Naive thymus-derived CD8-positive, alpha-beta T cell (primary cell): ENCODE results near the gene B9D1. TPM values are rescaled to one million over a fixed set of nuclear protein-coding genes. Genes with fewer than 3 reads are reported as not detected.

ENCODE experiments used
- ATAC-seq, 2 donors: fragments of 150-1000 bp; cut with Tn5 transposase in 1 of 2; sonication (Bioruptor Pico), chemical (Tn5 transposase) in 1 of 2; 1 replicate in 1 of 2; 2 replicates in 1 of 2; pipeline ENCODE4 v1.10.0; 2021; ENCODE audit warnings: mild to moderate bottlenecking in 2 of 2, moderate library complexity in 2 of 2
- POLR2A ChIA-PET: fragments of 350-600 bp; sonication (Branson Sonifier 250); formaldehyde crosslinking; loops from one replicate; lab custom pipeline; 2021; ENCODE audit warnings: antibody characterized with exemption; lab: Charles Lee
- DNase-seq, 10 donors: peaks; one replicate each; pipeline versions ENCODE4 v3.0.0 to v3.0.0-alpha.2; 2020 to 2022
- H3K27ac Mint-ChIP-seq, 10 donors: one replicate each; pipeline ENCODE4 v1.8.0; 2020 to 2022; ENCODE audit warnings: mild to moderate bottlenecking in 10 of 10, mixed read lengths in 10 of 10, moderate library complexity in 4 of 10, inconsistent platforms in 1 of 10
- H3K27me3 Mint-ChIP-seq, 5 donors: one replicate each; pipeline ENCODE4 v1.8.0; 2021 to 2022; ENCODE audit warnings: mixed read lengths in 5 of 5
- H3K36me3 Mint-ChIP-seq, 3 donors: one replicate each; pipeline ENCODE4 v1.8.0; 2020 to 2022; ENCODE audit warnings: mixed read lengths in 3 of 3, mild to moderate bottlenecking in 2 of 3, inconsistent platforms in 1 of 3
- H3K4me1 Mint-ChIP-seq, 4 donors: one replicate each; pipeline ENCODE4 v1.8.0; 2021 to 2022; ENCODE audit warnings: mixed read lengths in 4 of 4
- H3K4me3 Mint-ChIP-seq, 10 donors: one replicate each; pipeline ENCODE4 v1.8.0; 2020 to 2022; ENCODE audit warnings: mild to moderate bottlenecking in 10 of 10, mixed read lengths in 10 of 10, moderate library complexity in 6 of 10, inconsistent platforms in 1 of 10
- H3K9me3 Mint-ChIP-seq, 9 donors: one replicate each; pipeline ENCODE4 v1.8.0; 2020 to 2022; ENCODE audit warnings: mixed read lengths in 9 of 9, mild to moderate bottlenecking in 3 of 9, inconsistent platforms in 1 of 9, moderate library complexity in 1 of 9
- polyA plus RNA-seq, 3 donors: library from polyadenylated mRNA; unstranded; fragments of 300-500 nt; fragmentation: Illumina TruSeq; gene quantifications; one replicate each; pipeline ENCODE4 v1.2.3, GENCODE V29; 2021
- total RNA-seq, 8 experiments: library from RNA in 2 of 8; stranded (reverse) in 2 of 8; gene quantifications; one replicate each; pipeline ENCODE4 v1.2.3 and lab custom pipeline; 2021 to 2026

B9D1 gene
- total and polyA plus RNA-seq, 5 experiments from 2014 or later = 0.75 to 3.1 (median 1.8) TPM

DNA sequence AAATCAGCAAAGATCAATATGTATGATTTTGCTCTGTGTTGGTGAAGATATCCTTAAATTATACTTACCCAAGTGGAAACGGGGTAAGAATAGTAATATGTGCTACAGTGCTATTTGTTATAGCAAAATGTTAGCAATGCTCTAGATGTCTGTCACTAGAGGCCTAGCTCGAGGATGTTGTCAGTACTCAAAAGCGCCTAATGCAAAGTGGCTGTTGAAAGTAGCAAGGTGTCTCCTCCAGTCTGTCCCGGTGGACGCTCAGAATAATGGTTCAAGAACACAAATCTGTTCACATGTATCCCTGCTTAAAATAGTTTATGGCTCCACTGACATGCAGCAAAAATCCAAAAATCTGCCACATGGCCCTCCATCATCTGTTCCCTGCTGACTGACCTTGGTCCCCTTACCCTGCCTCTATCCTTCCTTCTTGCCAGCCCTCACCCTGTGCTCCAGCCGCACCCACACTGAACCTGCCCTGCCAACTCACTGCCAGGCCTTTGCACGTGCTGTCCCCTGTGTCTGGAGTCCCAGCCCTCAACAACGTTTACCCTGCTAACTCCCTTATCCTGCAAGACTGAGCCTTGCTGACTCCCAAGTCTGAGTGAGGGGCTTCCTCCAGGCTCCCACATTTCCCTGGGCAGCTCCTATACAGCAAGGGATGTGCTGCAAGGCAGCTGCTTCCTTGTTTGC, 38.9 kb upstream of the B9D1 start:
- POLR2A ChIA-PET = no interaction called here
- Mint-ChIP-seq H3K36me3 (peaks cover 0 to 2% (median 0%) of the 10 kb centered on the region in 3 donors), H3K9me3 (peaks cover 0 to 2% (median 0%) of the 10 kb centered on the region in 9 donors), H3K27ac (no peak overlapping the region), H3K4me3 (no peak overlapping the region), H3K4me1 (peaks cover 0 to 5% (median 0%) of the 10 kb centered on the region in 4 donors), H3K27me3 (peaks cover 3 to 21% (median 4%) of the 10 kb centered on the region in 5 donors)
- ATAC-seq = no peak
- DNase-seq = no peak

- POLR2A ChIA-PET = no interaction called here
- H3K4me3 Mint-ChIP-seq = no peak overlapping the region
- peaks cover 3 to 21% (median 5%) of the 10 kb centered on the region in 5 donors for H3K27me3 Mint-ChIP-seq
- H3K36me3 Mint-ChIP-seq = peaks cover 0 to 2% (median 0%) of the 10 kb centered on the region in 3 donors
- H3K27ac Mint-ChIP-seq = no peak overlapping the region
- DNase-seq (no peak), ATAC-seq (no peak)
- peaks cover 0 to 2% (median 0%) of the 10 kb centered on the region in 9 donors for H3K9me3 Mint-ChIP-seq
- peaks cover 0 to 5% (median 0%) of the 10 kb centered on the region in 4 donors for H3K4me1 Mint-ChIP-seq
Observed at GRCh38 chr17:19399750-19400450, 37.4 kb upstream of the B9D1 start.

- POLR2A ChIA-PET = interaction anchor here (1.9 kb wide), 1 partner anchor 21 kb away, joined by 7 read pairs; no protein-coding TSS in a partner anchor
- no peak overlapping the region for H3K4me3 Mint-ChIP-seq
- no peak for ATAC-seq
- peaks cover under 1 to 21% (median 5%) of the 10 kb centered on the region in 5 donors for H3K27me3 Mint-ChIP-seq
- peaks cover 0 to 5% (median 0%) of the 10 kb centered on the region in 4 donors for H3K4me1 Mint-ChIP-seq
- H3K27ac Mint-ChIP-seq = no peak overlapping the region
- peaks cover 0 to under 1% (median 0%) of the 10 kb centered on the region in 9 donors for H3K9me3 Mint-ChIP-seq
- DNase-seq = no peak
- H3K36me3 Mint-ChIP-seq = peaks cover 0 to 2% (median 0%) of the 10 kb centered on the region in 3 donors
Observed at GRCh38 chr17:19398301-19399181, 36.0 kb upstream of the B9D1 start.

DNA sequence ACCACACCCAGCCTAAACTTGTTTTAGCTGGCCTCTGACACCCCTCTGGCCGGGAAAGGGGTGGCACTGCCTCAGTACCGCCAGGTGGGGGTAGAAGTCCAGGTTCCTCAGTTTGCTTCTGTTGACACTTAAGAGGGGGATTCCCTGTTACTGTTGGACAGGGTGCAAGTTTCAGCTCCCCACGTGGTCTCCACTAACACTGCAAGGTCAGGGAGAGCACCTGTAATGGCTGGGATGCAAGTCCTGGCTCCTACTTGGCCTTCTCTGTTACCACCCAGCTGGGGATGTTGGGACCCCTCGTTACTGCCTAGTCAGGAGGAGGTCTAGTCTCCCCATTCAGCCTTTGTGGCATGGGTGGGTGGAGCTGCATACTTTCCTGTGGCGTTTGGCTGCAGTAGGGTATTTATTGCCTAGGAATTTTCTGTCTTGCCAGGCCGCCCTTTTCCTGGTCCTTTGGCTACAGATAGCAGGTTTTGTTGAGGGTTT, 35.1 kb upstream of the B9D1 start:
- POLR2A ChIA-PET = interaction anchor here (1.9 kb wide), 1 partner anchor 20 kb away, joined by 7 read pairs; no protein-coding TSS in a partner anchor
- H3K4me3 Mint-ChIP-seq = no peak overlapping the region
- H3K27me3 Mint-ChIP-seq = peaks cover 0 to 21% (median 5%) of the 10 kb centered on the region in 5 donors
- DNase-seq (no peak), ATAC-seq (no peak)
- H3K9me3 Mint-ChIP-seq = no peaks in the 10 kb centered on the region
- H3K27ac Mint-ChIP-seq = no peak overlapping the region
- peaks cover 0 to 2% (median 0%) of the 10 kb centered on the region in 3 donors for H3K36me3 Mint-ChIP-seq
- peaks cover 0 to 5% (median 0%) of the 10 kb centered on the region in 4 donors for H3K4me1 Mint-ChIP-seq

- Mint-ChIP-seq H3K9me3 (no peaks in the 10 kb centered on the region), H3K4me1 (peaks cover 2 to 9% (median 6%) of the 10 kb centered on the region in 4 donors), H3K27ac (no peak overlapping the region), H3K36me3 (peaks cover 0 to 2% (median 0%) of the 10 kb centered on the region in 3 donors), H3K27me3 (peaks cover 0 to 12% (median 2%) of the 10 kb centered on the region in 5 donors), H3K4me3 (no peak overlapping the region)
- DNase-seq (no peak), ATAC-seq (no peak)
- POLR2A ChIA-PET = no interaction called here
Observed at GRCh38 chr17:19392303-19392702, 29.8 kb upstream of the B9D1 start.

DNA sequence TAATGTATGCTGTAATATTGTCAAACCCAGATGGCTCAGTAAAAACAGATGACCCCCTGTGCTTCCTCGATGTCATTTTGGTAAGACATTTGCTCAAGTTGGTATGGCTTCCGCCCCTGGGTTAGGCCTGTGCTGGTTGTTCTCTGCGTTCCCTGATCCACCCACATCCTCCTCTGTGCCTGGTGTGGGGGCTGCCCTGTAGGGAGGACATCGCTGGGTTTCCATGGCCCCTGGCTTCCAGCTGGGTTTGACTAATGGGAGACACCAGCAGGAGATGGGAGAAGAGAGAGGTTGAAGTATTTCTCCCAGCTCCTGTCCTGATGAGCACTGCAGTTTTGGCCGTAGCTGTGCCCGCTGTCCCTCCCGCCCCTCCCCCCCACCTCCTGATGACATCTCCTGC, 28.9 kb upstream of the B9D1 start:
- Mint-ChIP-seq H3K27me3 (peaks cover 0 to 13% (median 2%) of the 10 kb centered on the region in 5 donors), H3K9me3 (no peaks in the 10 kb centered on the region), H3K36me3 (no peaks in the 10 kb centered on the region), H3K4me3 (no peak overlapping the region), H3K27ac (no peak overlapping the region), H3K4me1 (peaks cover 2 to 13% (median 8%) of the 10 kb centered on the region in 4 donors)
- POLR2A ChIA-PET = no interaction called here
- ATAC-seq (no peak), DNase-seq (no peak)

DNA sequence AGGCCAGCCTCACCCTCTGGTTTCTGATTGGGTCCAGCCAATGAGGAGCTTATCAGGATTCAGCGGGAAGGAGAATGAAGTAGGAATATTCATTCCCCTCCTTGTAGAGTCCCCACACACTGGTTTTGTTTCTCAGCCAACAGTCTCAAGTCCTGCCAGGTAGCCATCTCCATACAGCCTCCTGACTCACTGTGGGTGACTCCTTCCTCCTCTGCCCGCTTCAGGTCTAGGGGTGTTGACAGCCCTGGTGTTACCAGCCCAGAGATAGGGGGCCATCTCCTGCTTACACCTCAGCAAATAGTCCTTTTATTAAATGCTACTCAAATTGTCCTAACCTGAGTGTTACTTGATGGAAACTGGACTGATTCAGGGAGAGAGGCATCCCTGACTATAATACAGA, 28.4 kb upstream of the B9D1 start:
- peaks cover 2 to 13% (median 10%) of the 10 kb centered on the region in 4 donors for H3K4me1 Mint-ChIP-seq
- peaks cover 0 to 13% (median 2%) of the 10 kb centered on the region in 5 donors for H3K27me3 Mint-ChIP-seq
- no peaks in the 10 kb centered on the region for H3K36me3 Mint-ChIP-seq
- ATAC-seq (no peak), DNase-seq (no peak)
- H3K4me3 Mint-ChIP-seq = no peak overlapping the region
- H3K27ac Mint-ChIP-seq = no peak overlapping the region
- POLR2A ChIA-PET = no interaction called here
- no peaks in the 10 kb centered on the region for H3K9me3 Mint-ChIP-seq

DNA sequence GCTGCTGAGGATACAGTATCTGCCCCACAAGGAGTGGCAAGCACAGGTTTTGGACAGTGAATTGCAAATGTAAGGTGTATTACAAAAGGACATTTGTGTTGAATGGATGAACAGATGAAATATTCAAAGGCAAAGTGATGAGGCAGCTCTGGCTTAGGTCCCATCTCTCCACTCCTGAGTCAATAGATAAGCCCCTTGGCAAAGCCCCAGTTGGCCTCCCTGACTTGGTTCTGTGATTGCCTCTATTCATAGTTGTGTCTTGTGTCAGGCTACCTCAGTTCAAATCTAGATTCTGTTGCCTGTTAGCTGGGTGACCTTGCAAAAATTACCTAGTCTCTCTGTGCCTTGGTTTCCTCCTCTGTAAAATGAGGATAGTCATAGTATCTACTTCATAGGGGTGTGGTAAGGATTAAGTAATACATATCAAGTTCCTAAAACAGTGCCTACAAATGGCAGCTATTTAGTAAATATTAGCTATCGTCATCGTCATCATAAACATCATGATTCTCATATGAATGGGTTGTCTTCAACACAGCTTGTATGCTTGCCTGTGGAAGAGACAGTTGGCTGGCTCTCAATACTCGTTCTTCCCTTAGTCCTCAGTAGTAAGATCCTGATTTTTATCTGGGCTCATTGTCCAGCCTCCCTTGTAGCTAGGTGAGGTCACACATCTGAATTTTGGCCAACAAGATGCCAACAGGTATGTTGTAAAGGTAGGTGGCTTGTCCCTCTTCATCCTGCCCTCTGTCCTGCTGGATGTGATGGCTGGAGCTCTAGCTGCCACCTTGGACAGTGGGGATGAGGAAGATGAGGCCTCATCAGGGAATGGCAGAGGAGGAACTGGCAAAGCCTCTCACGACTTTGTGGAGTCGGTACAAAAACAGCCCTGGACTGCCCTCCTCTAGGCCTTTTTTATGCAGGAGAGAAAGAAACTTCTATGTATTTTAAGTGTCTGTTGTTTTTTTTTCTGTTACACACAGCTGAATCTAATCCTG, 26.6 kb upstream of the B9D1 start:
- peaks cover 7 to 19% (median 16%) of the 10 kb centered on the region in 4 donors for H3K4me1 Mint-ChIP-seq
- H3K27me3 Mint-ChIP-seq = peaks cover 0 to 13% (median 2%) of the 10 kb centered on the region in 5 donors
- DNase-seq = no peak
- POLR2A ChIA-PET = interaction anchor here (0.6 kb wide), 1 partner anchor 11 kb away, joined by 3 read pairs; the partner anchor contains the start of gene MAPK7
- peaks cover 0 to 5% (median 0%) of the 10 kb centered on the region in 3 donors for H3K36me3 Mint-ChIP-seq
- H3K27ac Mint-ChIP-seq = no peak overlapping the region
- no peaks in the 10 kb centered on the region for H3K9me3 Mint-ChIP-seq
- no peak for ATAC-seq
- H3K4me3 Mint-ChIP-seq = no peak overlapping the region

GRCh38 chr17:19387921-19388521, 25.5 kb upstream of the B9D1 start:
- H3K27me3 Mint-ChIP-seq = peaks cover 0 to 13% (median 2%) of the 10 kb centered on the region in 5 donors
- POLR2A ChIA-PET = no interaction called here
- DNase-seq (no peak), ATAC-seq (no peak)
- peak overlapping the region in 3 of 10 donors; percentile 67 to 77 (median 69) for H3K27ac Mint-ChIP-seq
- H3K36me3 Mint-ChIP-seq = peaks cover 0 to 6% (median 0%) of the 10 kb centered on the region in 3 donors
- no peaks in the 10 kb centered on the region for H3K9me3 Mint-ChIP-seq
- peak overlapping the region in 1 of 10 donors; percentile 1 for H3K4me3 Mint-ChIP-seq
- H3K4me1 Mint-ChIP-seq = peaks cover 9 to 20% (median 17%) of the 10 kb centered on the region in 4 donors

- DNase-seq (no peak), ATAC-seq (peak in 1 of 2 donors; percentile 27)
- POLR2A ChIA-PET = interaction anchor here (0.9 kb wide), 1 partner anchor 9 kb away, joined by 4 read pairs; the partner anchor contains the start of gene MAPK7
- Mint-ChIP-seq H3K36me3 (peaks cover 0 to 8% (median 0%) of the 10 kb centered on the region in 3 donors), H3K27me3 (peaks cover 0 to 8% (median 2%) of the 10 kb centered on the region in 5 donors), H3K4me1 (peaks cover 10 to 20% (median 17%) of the 10 kb centered on the region in 4 donors), H3K27ac (peak within 1 kb of the TSS in 3 of 10 donors; percentile 67 to 77 (median 69)), H3K4me3 (peak within 1 kb of the TSS in 3 of 10 donors; percentile 1 to 51 (median 5)), H3K9me3 (no peaks in the 10 kb centered on the region)
Observed at GRCh38 chr17:19386974-19387920, 24.7 kb upstream of the B9D1 start, which contains the start of gene MFAP4. TSS of gene MFAP4 (minus strand) at chr17:19387190. CDS start at chr17:19387155, 35 bp downstream.
